ENCODE measurements around the gene GBF1. TPM values are rescaled to one million over a fixed set of nuclear protein-coding genes. Genes with fewer than 3 reads are reported as not detected.

GBF1 gene
- total RNA-seq, 1 donor: 38.0 TPM

DNA sequence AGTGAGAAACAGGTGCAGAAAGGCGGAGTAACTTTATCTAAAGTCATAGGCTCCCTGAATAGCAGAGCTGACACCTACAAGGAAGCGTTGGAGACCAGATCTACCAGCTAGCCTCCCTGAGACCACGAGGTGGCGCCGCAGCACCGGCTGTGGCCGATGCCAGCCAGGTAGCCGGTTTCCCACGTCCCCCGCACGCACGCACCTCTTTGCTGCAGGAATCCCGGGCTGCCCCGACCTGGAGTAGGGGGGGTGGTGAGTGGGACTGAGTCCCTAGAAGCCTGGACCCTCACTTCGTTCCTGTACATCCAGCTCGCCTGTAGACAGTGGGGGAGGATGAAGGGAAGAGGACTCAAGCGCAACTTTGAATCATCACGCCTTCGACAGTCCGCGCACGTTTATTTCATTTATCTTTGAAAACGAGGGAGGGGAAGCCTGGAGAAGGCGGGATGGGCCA, 15.5 kb upstream of the GBF1 start:
- peak overlapping the region; percentile 59 for H3K4me3 ChIP-seq (ENCODE audit: insufficient read depth, low read length)
- TF ChIP-seq, protein P1, sequence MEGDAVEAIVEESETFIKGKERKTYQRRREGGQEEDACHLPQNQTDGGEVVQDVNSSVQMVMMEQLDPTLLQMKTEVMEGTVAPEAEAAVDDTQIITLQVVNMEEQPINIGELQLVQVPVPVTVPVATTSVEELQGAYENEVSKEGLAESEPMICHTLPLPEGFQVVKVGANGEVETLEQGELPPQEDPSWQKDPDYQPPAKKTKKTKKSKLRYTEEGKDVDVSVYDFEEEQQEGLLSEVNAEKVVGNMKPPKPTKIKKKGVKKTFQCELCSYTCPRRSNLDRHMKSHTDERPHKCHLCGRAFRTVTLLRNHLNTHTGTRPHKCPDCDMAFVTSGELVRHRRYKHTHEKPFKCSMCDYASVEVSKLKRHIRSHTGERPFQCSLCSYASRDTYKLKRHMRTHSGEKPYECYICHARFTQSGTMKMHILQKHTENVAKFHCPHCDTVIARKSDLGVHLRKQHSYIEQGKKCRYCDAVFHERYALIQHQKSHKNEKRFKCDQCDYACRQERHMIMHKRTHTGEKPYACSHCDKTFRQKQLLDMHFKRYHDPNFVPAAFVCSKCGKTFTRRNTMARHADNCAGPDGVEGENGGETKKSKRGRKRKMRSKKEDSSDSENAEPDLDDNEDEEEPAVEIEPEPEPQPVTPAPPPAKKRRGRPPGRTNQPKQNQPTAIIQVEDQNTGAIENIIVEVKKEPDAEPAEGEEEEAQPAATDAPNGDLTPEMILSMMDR (IDR thresholded peaks at IDR 0.05; ENCODE audit: extremely low read depth, low read depth, low read length): peak; percentile 97
- peak overlapping the region; percentile 36 for H2AFZ ChIP-seq (ENCODE audit: low read length)
- H4K20me1 ChIP-seq (ENCODE audit: insufficient read depth, low read length): no peaks in the 10 kb centered on the region
- DNase-seq (ENCODE audit: insufficient read length, low spot score, missing footprints): peak; percentile 96
- H3K27ac ChIP-seq (ENCODE audit: low read depth, low read length): peak overlapping the region; percentile 29
- H3K36me3 ChIP-seq (ENCODE audit: insufficient read depth, low read length): no peaks in the 10 kb centered on the region
- no peaks in the 10 kb centered on the region for H3K9me3 ChIP-seq (ENCODE audit: low read depth, low read length)
- H3K27me3 ChIP-seq (ENCODE audit: insufficient read depth, low read length): no peaks in the 10 kb centered on the region
- peak overlapping the region; percentile 78 for H3K4me2 ChIP-seq (ENCODE audit: insufficient read depth, low read length)
- H3K79me2 ChIP-seq (ENCODE audit: insufficient read depth, low read length): no peaks in the 10 kb centered on the region
- H3K4me1 ChIP-seq (ENCODE audit: insufficient read depth, low read length): peaks cover 31% of the 10 kb centered on the region

DNA sequence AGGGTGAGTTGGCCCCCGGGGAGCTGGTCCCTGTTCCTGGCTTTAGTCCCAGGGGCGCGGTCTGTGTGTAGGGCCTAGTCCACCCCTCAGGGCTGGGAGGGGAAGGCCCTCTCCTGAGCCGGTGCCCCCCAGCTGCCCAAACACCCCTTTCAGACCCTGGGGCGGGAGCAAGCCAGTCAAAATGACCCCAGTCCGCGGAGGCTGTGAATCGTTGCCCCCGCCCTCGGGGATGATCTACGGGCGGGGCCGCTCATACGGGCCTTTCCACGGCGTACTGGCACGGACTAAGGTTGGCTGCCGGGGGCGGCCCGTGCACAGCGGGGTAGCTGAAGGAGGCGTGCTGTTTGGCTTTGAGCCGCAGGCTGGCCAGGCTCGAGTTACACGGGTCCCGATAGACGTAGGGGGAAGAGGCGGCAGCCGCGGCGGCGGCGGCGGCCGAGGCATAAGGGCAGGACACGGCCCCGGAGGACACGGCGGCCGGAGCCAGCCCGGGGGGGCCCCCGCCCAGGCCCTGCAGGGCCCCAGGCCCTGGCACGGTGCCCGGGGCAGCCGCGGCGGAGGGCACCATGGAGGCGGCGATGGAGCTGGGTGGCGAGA, 15.0 kb upstream of the GBF1 start:
- Histone ChIP-seq H2AFZ (ENCODE audit: low read length) (peak overlapping the region; percentile 64), H3K36me3 (ENCODE audit: insufficient read depth, low read length) (no peaks in the 10 kb centered on the region), H3K4me3 (ENCODE audit: insufficient read depth, low read length) (peak overlapping the region; percentile 59), H3K79me2 (ENCODE audit: insufficient read depth, low read length) (no peaks in the 10 kb centered on the region), H3K9me3 (ENCODE audit: low read depth, low read length) (no peaks in the 10 kb centered on the region), H3K27ac (ENCODE audit: low read depth, low read length) (peak overlapping the region; percentile 29), H3K27me3 (ENCODE audit: insufficient read depth, low read length) (no peaks in the 10 kb centered on the region), H3K4me2 (ENCODE audit: insufficient read depth, low read length) (peak overlapping the region; percentile 78), H4K20me1 (ENCODE audit: insufficient read depth, low read length) (no peaks in the 10 kb centered on the region), H3K4me1 (ENCODE audit: insufficient read depth, low read length) (peaks cover 27% of the 10 kb centered on the region)
- TF ChIP-seq, protein P1 (IDR thresholded peaks at IDR 0.05; ENCODE audit: extremely low read depth, low read depth, low read length): no peak
- DNase-seq (ENCODE audit: insufficient read length, low spot score, missing footprints): peak; percentile 92

DNA sequence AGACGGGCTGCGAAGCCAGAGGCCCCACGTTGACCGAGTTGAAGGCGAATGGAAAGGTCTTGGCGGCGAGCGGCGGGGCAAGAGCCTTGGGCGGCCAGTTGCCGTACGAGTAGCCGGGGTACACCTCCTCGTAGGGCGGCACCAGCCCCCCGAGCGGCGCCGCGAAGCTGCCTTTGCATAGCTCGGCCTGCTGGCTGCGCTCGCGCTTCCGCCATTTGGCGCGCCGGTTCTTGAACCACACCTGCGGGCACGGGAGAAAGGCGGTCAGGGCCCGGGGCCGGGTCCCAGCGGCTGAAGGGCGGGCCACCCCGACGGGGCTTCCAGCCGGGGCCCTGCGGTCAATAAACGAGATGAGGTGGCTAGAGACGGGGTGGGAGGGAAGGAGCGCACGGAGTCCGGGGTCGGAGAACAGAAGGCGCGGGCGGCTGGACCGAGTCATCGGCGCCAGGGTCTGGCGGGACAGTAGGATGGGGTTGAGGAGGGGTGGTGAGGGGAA, 14.4 kb upstream of the GBF1 start:
- H3K9me3 ChIP-seq (ENCODE audit: low read depth, low read length): no peaks in the 10 kb centered on the region
- TF ChIP-seq, protein P1 (IDR thresholded peaks at IDR 0.05; ENCODE audit: extremely low read depth, low read depth, low read length): peak; percentile 28
- H3K4me3 ChIP-seq (ENCODE audit: insufficient read depth, low read length): peak overlapping the region; percentile 59
- H2AFZ ChIP-seq (ENCODE audit: low read length): peak overlapping the region; percentile 64
- no peak overlapping the region for H3K27ac ChIP-seq (ENCODE audit: low read depth, low read length)
- no peaks in the 10 kb centered on the region for H3K79me2 ChIP-seq (ENCODE audit: insufficient read depth, low read length)
- no peaks in the 10 kb centered on the region for H4K20me1 ChIP-seq (ENCODE audit: insufficient read depth, low read length)
- H3K27me3 ChIP-seq (ENCODE audit: insufficient read depth, low read length): no peaks in the 10 kb centered on the region
- peak; percentile 82 for DNase-seq (ENCODE audit: insufficient read length, low spot score, missing footprints)
- H3K36me3 ChIP-seq (ENCODE audit: insufficient read depth, low read length): no peaks in the 10 kb centered on the region
- peak overlapping the region; percentile 78 for H3K4me2 ChIP-seq (ENCODE audit: insufficient read depth, low read length)
- peaks cover 24% of the 10 kb centered on the region for H3K4me1 ChIP-seq (ENCODE audit: insufficient read depth, low read length)

Measured in osteoblast (primary cell).